Neural progenitor cell (in vitro differentiated cells): ENCODE results near the gene NDUFA12.

ENCODE experiments used
- EZH2 ChIP-seq: fragments of 200-600 bp; sonication (generic); IDR thresholded peaks from 2 replicates; pipeline ENCODE4 v1.6.1; 2017; ENCODE audit warnings: antibody characterized with exemption, mild to moderate bottlenecking, moderate library complexity
- EZH2phosphoT487 ChIP-seq: fragments of 200-600 bp; sonication (generic); IDR thresholded peaks from 2 replicates; pipeline ENCODE4 v1.6.1; 2017; ENCODE audit warnings: antibody characterized with exemption
- TF ChIP-seq, protein P1 (sequence below): fragments of 200-600 bp; sonication (generic); IDR thresholded peaks from 2 replicates; pipeline ENCODE4 v1.5.1; 2017; ENCODE audit warnings: antibody characterized with exemption, mild to moderate bottlenecking

DNA sequence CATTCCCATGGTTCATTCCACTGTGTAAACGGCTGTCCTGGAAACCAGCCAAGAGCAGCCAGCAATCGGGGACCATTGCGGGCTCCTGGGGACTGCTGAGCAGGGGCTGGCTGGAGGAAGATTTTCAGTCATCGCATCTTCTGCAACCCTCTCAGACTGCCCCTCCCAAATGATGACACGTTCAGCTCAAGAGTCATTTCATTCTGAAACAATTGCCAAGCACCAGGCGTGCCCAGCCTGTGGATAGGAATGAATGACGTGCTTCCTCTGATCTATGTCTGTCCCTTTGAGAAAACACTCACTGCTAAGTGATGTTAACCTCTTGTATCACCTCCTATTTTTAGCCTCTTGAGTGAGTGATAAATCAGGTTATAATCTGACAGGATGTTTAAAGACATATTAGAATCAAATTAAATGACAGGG lies 62.0 kb downstream of the NDUFA12 start:
- TF ChIP-seq, protein P1, sequence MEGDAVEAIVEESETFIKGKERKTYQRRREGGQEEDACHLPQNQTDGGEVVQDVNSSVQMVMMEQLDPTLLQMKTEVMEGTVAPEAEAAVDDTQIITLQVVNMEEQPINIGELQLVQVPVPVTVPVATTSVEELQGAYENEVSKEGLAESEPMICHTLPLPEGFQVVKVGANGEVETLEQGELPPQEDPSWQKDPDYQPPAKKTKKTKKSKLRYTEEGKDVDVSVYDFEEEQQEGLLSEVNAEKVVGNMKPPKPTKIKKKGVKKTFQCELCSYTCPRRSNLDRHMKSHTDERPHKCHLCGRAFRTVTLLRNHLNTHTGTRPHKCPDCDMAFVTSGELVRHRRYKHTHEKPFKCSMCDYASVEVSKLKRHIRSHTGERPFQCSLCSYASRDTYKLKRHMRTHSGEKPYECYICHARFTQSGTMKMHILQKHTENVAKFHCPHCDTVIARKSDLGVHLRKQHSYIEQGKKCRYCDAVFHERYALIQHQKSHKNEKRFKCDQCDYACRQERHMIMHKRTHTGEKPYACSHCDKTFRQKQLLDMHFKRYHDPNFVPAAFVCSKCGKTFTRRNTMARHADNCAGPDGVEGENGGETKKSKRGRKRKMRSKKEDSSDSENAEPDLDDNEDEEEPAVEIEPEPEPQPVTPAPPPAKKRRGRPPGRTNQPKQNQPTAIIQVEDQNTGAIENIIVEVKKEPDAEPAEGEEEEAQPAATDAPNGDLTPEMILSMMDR, result no peak
- TF ChIP-seq EZH2 (no peak), EZH2phosphoT487 (no peak)
